K562 treated with DMSO at 1 percent for 24 hours (cell line): ENCODE data around the gene PAWR. TPM values are rescaled to one million over a fixed set of nuclear protein-coding genes. Genes with fewer than 3 reads are reported as not detected.

Source experiments
- total RNA-seq: library from RNA; unstranded; fragments of 300-600 nt; gene quantifications from 2 replicates; pipeline ENCODE4 v1.2.3, GENCODE V29; 2022; ENCODE audit warnings: low read depth; ENCODE audit not compliant: insufficient read depth

PAWR gene, protein sequence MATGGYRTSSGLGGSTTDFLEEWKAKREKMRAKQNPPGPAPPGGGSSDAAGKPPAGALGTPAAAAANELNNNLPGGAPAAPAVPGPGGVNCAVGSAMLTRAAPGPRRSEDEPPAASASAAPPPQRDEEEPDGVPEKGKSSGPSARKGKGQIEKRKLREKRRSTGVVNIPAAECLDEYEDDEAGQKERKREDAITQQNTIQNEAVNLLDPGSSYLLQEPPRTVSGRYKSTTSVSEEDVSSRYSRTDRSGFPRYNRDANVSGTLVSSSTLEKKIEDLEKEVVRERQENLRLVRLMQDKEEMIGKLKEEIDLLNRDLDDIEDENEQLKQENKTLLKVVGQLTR
- not detected in 2 replicates for total RNA-seq

DNA sequence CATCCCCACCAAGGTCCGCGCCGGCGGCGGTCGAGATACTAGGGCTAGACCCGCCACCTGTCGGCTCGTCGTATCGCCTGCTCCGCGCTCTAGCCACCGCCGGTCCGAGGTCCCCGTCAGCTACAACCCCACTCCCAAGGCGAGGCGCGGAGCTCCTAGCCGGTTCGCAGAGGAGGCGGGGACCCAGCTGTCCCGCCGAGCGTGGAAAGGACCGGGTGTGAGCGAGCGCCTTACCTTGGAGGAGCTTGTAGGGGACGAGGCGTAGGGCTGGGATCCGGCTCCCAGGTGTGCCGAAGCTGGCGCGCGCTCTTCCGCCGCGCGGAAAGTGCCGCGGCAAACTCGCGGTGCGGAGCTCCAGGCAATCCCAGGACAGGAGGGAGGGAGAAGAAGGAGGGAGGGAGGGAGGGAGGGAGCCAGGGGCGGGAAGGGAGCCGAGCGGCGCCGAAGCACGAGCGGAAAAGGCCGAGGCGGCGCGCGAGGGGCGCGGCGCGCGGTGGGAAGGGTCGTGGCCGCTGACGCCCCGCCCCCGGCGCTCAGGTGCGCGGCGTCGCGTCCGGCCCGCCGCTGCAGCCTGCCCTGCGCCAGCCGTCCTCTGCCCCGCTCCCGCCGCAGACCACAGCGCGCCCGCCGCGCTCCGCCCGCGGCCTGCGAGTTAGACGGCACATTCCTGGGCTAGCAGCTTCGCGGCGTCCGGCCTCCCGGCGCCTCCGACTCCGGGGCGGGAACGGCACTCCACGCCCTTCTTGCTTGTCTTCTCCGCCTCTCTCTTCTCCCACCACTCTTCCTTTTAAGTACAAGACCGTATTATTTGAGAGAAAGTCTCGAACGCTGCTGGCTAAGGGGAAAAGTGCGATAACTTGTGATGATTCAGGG lies at the start of gene PAWR:
TSS of gene PAWR (minus strand) at position 327 of the 873 bp plus-strand sequence. CDS start 720 bp downstream, outside the sequence.

Other genes with a start within 250 kb of the PAWR start
- gene PPP1R12A, start 244.1 kb upstream of the PAWR start, total RNA-seq = 19.2 and 28.1 TPM in 2 replicates